Thyroid gland (tissue), 4 donors: ENCODE measurements around the gene PLVAP. TPM values are rescaled to one million over a fixed set of nuclear protein-coding genes. Genes with fewer than 3 reads are reported as not detected.

Experiments
- DNase-seq, 2 donors: peaks; one replicate each; pipeline ENCODE4 v3.0.0-alpha.2; 2019
- H3K27ac ChIP-seq, 3 donors: fragments of 200-600 bp; sonication (generic); 1 replicate in 2 of 3; 2 replicates in 1 of 3; pipeline ENCODE4 v1.5.1; 2016 to 2019; ENCODE audit warnings: mild to moderate bottlenecking in 1 of 3, moderate library complexity in 1 of 3
- H3K27me3 ChIP-seq: fragments of 200-600 bp; sonication (generic); one replicate; pipeline ENCODE4 v1.5.1; 2019
- H3K36me3 ChIP-seq, 2 donors: fragments of 200-600 bp; sonication (generic); one replicate each; pipeline ENCODE4 v1.5.1; 2016 to 2019
- H3K4me1 ChIP-seq, 2 donors: fragments of 200-600 bp; sonication (generic); one replicate each; pipeline ENCODE4 v1.5.1; 2017 to 2019
- H3K4me3 ChIP-seq, 3 donors: fragments of 200-600 bp; sonication (generic); replicated peaks in 1 of 3; 1 replicate in 2 of 3; 2 replicates in 1 of 3; pipeline ENCODE4 v1.5.1; 2016; ENCODE audit warnings: mild to moderate bottlenecking in 1 of 3
- H3K9me3 ChIP-seq: fragments of 200-600 bp; sonication (generic); one replicate; pipeline ENCODE4 v1.5.1; 2017
- CTCF ChIP-seq, 6 experiments: fragments of 200-600 bp in 3 of 6; fragments of 450-650 bp in 3 of 6; sonication (generic) in 3 of 6; IDR thresholded peaks; one replicate each; pipeline ENCODE4 v1.5.1; 2016 to 2019; ENCODE audit warnings: antibody characterized with exemption in 6 of 6, mild to moderate bottlenecking in 2 of 6, inconsistent platforms in 1 of 6, moderate library complexity in 1 of 6
- POLR2A ChIP-seq, 2 donors: fragments of 450-650 bp; IDR thresholded peaks; one replicate each; pipeline ENCODE4 v1.6.1; 2017; ENCODE audit warnings: antibody characterized with exemption in 2 of 2, mild to moderate bottlenecking in 2 of 2, moderate library complexity in 1 of 2
- WGBS, 2 donors: methylation state at CpG; one replicate each; pipeline ENCODE4 v1.1.5; 2017; 5-methylcytosine and 5-hydroxymethylcytosine counted together
- intact Hi-C: fragments of 100-400 bp; cut with DNase I; formaldehyde crosslinking; loops from one replicate; pipeline ENCODE4 v1.15.1; 2023
- total RNA-seq, 4 donors: library from RNA; depleted of rRNA; stranded (reverse); fragments of >200 nt; gene quantifications; one replicate each; pipeline ENCODE4 v1.2.3, GENCODE V29; 2016

The PLVAP gene
- total RNA-seq, 4 donors from 2014 or later = 103 to 322 (median 174) TPM

GRCh38 chr19:17341386-17341785, 35.8 kb downstream of the PLVAP start:
- no peak overlapping the region for H3K27ac ChIP-seq
- H3K36me3 ChIP-seq = no peaks in the 10 kb centered on the region
- no peak for DNase-seq
- intact Hi-C loops = no loop called here
- no peaks in the 10 kb centered on the region for H3K27me3 ChIP-seq
- no peaks in the 10 kb centered on the region for H3K9me3 ChIP-seq
- no peak for TF ChIP-seq CTCF (IDR thresholded peaks at IDR 0.05)
- no peak for TF ChIP-seq POLR2A (IDR thresholded peaks at IDR 0.05)
- H3K4me3 ChIP-seq = no peak overlapping the region
- H3K4me1 ChIP-seq = peaks cover 10 to 12% of the 10 kb centered on the region in 2 donors
- 60 to 98% methylated on average over 1 to 8 of the region's 15 CpGs for WGBS, 2 donors

- 62 to 77% methylated on average over 12 to 15 of the region's 17 CpGs for WGBS, 2 donors
- Histone ChIP-seq H3K4me3 (no peak overlapping the region), H3K9me3 (no peaks in the 10 kb centered on the region), H3K27ac (no peak overlapping the region), H3K4me1 (peaks cover 10 to 15% of the 10 kb centered on the region in 2 donors), H3K36me3 (no peaks in the 10 kb centered on the region), H3K27me3 (no peaks in the 10 kb centered on the region)
- DNase-seq = no peak
- intact Hi-C loops = no loop called here
- no peak for TF ChIP-seq CTCF (IDR thresholded peaks at IDR 0.05)
- no peak for TF ChIP-seq POLR2A (IDR thresholded peaks at IDR 0.05)
Measured at GRCh38 chr19:17340871-17341357, 36.2 kb downstream of the PLVAP start.

- Histone ChIP-seq H3K27ac (no peak overlapping the region), H3K4me1 (peaks cover 12 to 18% of the 10 kb centered on the region in 2 donors), H3K36me3 (no peaks in the 10 kb centered on the region), H3K4me3 (no peak overlapping the region), H3K9me3 (no peaks in the 10 kb centered on the region), H3K27me3 (no peaks in the 10 kb centered on the region)
- WGBS, 2 donors = 67 to 83% methylated on average over 20 to 21 of the region's 21 CpGs
- intact Hi-C loops = no loop called here
- no peak for TF ChIP-seq POLR2A (IDR thresholded peaks at IDR 0.05)
- DNase-seq = no peak
Measured at GRCh38 chr19:17340302-17340870, 36.8 kb downstream of the PLVAP start.

DNA sequence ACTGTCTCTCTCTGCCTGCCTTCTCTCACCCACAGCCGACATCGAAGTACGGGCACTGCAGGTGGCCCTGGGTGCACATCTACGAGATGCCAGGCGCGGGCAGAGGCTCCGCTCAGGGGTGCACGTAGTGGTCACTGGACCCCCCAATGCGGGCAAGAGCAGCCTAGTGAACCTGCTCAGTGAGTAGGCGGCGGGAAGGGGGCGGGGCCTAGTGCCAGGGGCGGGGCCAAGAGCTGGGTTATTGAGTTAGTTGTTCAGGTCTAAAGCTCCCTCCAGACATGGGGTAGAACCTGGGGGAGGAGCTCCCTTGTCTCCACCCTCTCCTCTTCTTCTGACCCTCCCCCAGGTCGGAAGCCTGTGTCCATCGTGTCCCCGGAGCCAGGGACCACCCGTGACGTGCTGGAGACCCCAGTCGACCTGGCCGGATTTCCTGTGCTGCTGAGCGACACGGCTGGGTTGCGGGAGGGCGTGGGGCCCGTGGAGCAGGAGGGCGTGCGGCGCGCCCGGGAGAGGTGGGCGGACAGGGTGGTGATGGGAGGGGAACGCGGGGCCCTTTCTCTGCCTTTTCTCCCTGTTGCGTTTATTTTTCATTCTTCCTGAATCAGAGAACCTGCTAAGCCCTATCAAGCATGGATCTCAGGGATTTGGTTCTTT, 37.9 kb downstream of the PLVAP start:
- no peak for DNase-seq
- H3K27me3 ChIP-seq = no peaks in the 10 kb centered on the region
- H3K36me3 ChIP-seq = no peaks in the 10 kb centered on the region
- peaks cover 18 to 24% of the 10 kb centered on the region in 2 donors for H3K4me1 ChIP-seq
- no peak for TF ChIP-seq POLR2A (IDR thresholded peaks at IDR 0.05)
- no peak for TF ChIP-seq CTCF (IDR thresholded peaks at IDR 0.05)
- intact Hi-C loops = no loop called here
- H3K4me3 ChIP-seq = no peak overlapping the region
- no peak overlapping the region for H3K27ac ChIP-seq
- no peaks in the 10 kb centered on the region for H3K9me3 ChIP-seq
- 94 to 97% methylated on average over 19 to 34 of the region's 34 CpGs for WGBS, 2 donors

DNA sequence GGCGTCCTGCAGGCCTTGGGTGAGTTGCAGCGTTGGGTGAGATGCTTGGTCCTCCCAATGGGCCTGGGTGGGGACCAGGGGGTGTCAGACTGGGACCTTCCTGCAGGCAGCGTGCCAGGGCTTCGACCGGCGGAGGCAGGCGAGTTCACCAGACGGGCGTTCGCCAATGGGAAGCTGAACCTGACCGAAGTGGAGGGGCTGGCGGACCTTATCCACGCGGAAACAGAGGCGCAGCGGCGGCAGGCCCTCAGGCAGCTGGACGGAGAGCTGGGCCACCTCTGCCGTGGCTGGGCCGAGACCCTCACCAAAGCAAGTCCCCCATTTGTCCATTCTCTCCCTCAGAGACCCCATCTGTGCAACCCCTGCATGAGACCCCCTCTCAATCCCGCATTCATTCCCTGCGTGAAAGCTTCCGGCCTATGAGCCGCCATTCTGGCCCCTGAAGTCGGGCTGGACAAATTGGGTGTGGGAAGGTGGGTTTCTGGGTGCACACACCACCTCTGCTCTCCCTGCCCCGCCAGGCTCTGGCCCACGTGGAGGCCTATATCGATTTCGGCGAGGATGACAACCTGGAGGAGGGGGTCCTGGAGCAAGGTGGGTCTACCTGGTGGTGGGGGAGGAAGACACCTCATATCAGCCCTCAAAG, 38.6 kb downstream of the PLVAP start:
- H3K4me1 ChIP-seq = peaks cover 22 to 31% of the 10 kb centered on the region in 2 donors
- no peaks in the 10 kb centered on the region for H3K9me3 ChIP-seq
- peak overlapping the region in 1 of 3 donors; percentile 94 for H3K4me3 ChIP-seq
- TF ChIP-seq CTCF (IDR thresholded peaks at IDR 0.05) = no peak
- no peak for TF ChIP-seq POLR2A (IDR thresholded peaks at IDR 0.05)
- no peak overlapping the region for H3K27ac ChIP-seq
- H3K36me3 ChIP-seq = no peaks in the 10 kb centered on the region
- no peaks in the 10 kb centered on the region for H3K27me3 ChIP-seq
- 88 to 90% methylated on average over 30 of the region's 30 CpGs for WGBS, 2 donors
- intact Hi-C loops = no loop called here
- DNase-seq = no peak
